NCI-H187 (cell line): ENCODE results near the gene RSPO3.
"Not testable (repeated sequence)": the region's sequence is repeated elsewhere in the genome, so short reads cannot be mapped to it uniquely, and the experiment has no call there.

Experiments used
- DNase-seq, 2 experiments: peaks; one replicate each; lab custom pipeline; 2025; lab: John Stamatoyannopoulos, UW

The RSPO3 gene

DNA sequence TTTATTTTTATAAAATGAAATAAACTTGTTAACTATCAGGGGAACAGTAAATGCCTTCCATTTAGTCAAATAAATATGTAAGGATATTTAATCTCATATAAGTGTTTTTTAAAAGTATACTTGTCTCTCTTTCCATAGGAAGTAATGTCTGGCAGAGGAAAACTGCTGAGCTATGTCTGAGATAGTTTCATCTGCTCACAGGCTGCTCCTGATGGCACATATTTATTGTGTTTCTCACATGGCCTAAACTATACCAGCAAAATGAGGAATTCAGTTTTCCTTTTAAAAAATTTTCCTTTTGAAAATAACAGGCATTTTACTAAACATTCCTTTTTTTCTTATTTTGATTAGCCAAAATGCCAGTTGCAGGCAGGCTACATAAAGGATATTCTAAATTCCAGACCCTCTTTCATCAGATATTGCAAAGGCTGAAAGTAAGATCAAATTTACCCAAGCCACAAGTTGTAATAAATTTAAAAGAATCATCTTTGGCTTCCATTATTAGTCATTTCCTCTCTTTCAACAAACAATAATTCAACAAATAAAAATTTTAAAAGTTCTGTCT is 88.1 kb downstream of the RSPO3 start:
- no peak for DNase-seq

GRCh38 chr6:127207591-127208120 is 89.2 kb downstream of the RSPO3 start:
- no peak for DNase-seq

GRCh38 chr6:127210725-127211124 is 92.3 kb downstream of the RSPO3 start:
- DNase-seq, result no peak

GRCh38 chr6:127212376-127212775 is 93.9 kb downstream of the RSPO3 start:
- no peak for DNase-seq

GRCh38 chr6:127214032-127214431 is 95.6 kb downstream of the RSPO3 start:
- not testable (repeated sequence) for DNase-seq

- not testable (repeated sequence) for DNase-seq
Measured at GRCh38 chr6:127214531-127214930, 96.1 kb downstream of the RSPO3 start.

- no peak for DNase-seq
Measured at GRCh38 chr6:127215931-127216330, 97.5 kb downstream of the RSPO3 start.

DNA sequence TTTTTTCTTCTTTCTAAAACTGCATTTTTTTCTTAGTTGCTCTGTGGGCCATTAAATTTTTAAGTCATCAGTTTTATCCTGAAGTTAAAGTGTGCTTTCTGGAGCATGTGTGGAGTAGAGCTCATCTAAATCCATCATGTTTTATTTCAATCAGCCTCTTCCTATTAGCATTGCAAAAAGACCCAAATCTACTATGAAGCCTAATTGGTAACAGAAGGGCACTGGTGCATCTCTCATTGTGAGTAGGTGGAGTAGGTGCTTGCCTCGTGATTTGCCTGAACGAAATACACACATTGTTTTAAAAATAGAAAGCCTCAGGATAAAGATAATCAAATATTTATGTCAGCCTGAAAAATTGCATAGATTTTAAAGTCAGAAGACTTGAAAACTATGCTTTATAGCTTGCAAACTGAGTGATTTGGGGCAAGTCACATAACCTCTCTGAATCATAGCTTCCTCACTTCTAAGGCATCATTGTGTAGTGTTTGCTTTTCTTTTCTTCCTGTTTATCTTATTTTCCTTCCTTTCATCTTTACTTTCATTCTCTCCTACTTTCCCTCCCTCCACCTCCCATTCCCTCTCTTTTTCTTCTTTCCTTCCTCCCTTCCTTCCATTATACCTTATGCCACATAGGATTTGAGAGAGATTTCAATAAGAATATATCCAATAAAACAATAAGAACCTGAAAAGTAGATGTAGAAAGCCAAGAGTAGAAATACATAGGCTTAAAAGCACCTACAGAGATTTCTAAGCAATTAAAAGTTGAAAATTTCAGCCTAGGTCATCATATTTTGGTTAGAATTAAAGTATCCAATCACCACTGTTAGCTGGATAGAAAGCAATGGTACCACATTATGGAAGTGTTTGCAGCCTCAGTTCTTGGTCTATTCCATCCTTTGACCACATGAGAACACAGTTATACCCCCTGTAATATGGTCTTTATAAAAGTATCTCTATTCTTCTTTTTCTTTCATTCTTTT is 98.6 kb downstream of the RSPO3 start:
- no peak for DNase-seq

DNA sequence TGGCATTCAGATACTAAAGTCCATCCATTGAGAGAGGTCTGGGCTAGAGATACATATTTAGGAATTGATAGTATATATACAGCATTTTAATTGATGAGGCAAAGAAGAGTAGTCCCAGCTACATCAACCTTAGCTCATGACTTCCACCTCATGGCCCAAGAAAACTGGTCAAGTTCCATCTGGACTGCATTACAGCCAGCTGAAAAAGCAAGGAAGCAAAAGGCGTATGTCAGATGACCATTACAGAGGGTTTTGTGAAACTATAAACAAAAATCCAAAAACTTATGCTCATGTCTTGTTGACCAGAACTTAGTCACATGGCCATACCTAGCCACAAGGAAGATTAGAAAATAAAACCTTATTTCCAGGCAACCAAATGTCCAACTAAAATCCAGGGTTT is 101.4 kb downstream of the RSPO3 start:
- no peak for DNase-seq

DNA sequence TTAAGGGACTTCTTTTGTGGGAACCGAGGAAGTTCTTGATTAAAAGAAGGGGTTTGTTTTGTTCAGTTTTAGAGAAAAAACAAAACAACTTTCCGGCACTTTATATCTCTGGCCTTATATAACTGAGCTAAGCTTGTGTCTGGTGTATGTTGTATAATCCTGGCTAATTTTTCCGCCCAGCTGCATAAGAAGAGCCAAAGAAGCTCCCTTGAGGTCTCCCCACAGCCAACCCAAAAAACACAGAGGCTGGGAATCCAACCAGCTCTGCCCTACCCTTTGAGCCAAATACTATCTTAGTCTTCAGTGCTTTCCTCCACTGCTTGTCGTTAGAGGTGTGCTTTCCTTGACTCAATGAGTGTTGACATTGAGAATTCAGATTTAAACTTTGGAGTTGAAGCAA is 102.7 kb downstream of the RSPO3 start:
- no peak for DNase-seq

DNA sequence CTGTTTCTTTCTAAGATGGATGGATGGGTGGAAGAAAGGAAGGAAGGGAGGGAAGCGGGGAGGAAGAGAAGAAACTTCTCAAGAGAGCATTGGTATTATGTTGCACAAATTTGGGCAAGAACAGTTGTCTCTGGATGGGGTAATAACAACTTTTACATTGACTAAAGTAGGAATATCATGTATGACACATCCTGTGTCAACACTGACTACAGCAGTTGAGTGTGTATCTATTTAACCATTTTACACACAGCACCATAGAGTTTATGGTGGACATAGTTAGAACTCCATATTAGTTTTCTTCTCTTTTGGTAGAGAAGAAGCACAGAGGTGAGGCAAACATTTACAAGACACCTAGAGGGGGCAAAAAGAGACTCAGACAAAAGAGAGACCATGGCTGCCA is 103.9 kb downstream of the RSPO3 start:
- no peak for DNase-seq

- no peak for DNase-seq
Measured at GRCh38 chr6:127225497-127225896, 107.0 kb downstream of the RSPO3 start.

DNA sequence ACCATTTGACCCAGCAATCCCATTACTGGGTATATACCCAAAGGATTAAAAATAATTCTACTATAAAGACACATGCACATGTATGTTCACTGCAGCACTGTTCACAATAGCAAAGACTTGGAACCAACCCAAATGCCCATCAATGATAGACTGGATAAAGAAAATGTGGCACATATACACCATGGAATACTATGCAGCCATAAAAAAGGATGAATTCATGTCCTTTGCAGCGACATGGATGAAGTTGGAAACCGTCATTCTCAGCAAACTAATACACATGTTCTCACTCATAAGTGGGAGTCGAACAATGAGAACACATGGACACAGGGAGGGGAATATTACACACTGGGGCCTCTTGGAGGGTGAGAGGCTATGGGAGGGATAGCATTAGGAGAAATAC is 115.3 kb downstream of the RSPO3 start:
- not testable (repeated sequence) for DNase-seq

DNA sequence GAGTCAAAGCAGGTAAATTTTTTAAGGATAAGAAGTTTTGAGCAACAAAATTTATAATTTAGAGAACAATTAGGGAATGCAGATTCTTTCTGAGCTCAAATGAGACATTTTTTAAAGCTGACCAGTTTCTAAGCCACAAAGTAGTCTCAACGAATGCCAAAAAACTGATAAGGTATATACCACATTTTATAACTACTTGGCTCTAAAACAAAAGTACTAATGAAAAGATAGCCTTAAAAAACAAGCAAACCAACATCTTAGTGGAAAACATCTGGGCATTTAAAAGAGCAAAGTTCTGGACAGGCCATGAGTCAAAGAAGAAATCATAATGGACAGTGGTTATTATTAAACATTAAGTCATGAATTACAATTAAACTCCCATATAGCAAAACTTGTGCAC is 125.0 kb downstream of the RSPO3 start:
- DNase-seq, result no peak
